Fibroblast of the aortic adventitia (primary cell): ENCODE measurements around the gene SMTNL1. TPM values are rescaled to one million over a fixed set of nuclear protein-coding genes. Genes with fewer than 3 reads are reported as not detected.

Experiments used
- DNase-seq: peaks from one replicate; pipeline ENCODE4 v3.0.0-alpha.2; 2010; ENCODE audit warnings: low read depth
- H3K4me3 ChIP-seq: 2 replicates; pipeline ENCODE4 v1.5.1; 2011; ENCODE audit warnings: low read depth, mild to moderate bottlenecking, control low read depth, low read length, moderate library complexity
- CTCF ChIP-seq: IDR thresholded peaks from 2 replicates; pipeline ENCODE4 v1.5.1; 2011; ENCODE audit warnings: mild to moderate bottlenecking, low read length, control low read depth, inconsistent platforms; ENCODE audit not compliant: insufficient read depth
- total RNA-seq: library from RNA; depleted of rRNA; stranded (reverse); fragments of >200 nt; gene quantifications from 2 replicates; pipeline ENCODE4 v1.2.3, GENCODE V29; 2012; ENCODE audit warnings: low replicate concordance

Gene SMTNL1, protein sequence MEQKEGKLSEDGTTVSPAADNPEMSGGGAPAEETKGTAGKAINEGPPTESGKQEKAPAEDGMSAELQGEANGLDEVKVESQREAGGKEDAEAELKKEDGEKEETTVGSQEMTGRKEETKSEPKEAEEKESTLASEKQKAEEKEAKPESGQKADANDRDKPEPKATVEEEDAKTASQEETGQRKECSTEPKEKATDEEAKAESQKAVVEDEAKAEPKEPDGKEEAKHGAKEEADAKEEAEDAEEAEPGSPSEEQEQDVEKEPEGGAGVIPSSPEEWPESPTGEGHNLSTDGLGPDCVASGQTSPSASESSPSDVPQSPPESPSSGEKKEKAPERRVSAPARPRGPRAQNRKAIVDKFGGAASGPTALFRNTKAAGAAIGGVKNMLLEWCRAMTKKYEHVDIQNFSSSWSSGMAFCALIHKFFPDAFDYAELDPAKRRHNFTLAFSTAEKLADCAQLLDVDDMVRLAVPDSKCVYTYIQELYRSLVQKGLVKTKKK
- total RNA-seq: not detected in 2 replicates

GRCh38 chr11:57536947-57537619 lies at the start of gene SMTNL1:
Gene SMTNL1, plus strand, starts transcription at chr11:57537595. Its CDS starts 5,048 bp downstream, at chr11:57542643.
- H3K4me3 ChIP-seq: no peak within 1 kb of the TSS
- TF ChIP-seq CTCF: no peak
- no peak for DNase-seq

- TF ChIP-seq CTCF: no peak
Measured at GRCh38 chr11:57487920-57488659, 49.3 kb upstream of the SMTNL1 start.

GRCh38 chr11:57490456-57491248 lies 46.7 kb upstream of the SMTNL1 start:
- no peak overlapping the region for H3K4me3 ChIP-seq
- DNase-seq: peak; percentile 44
- no peak for TF ChIP-seq CTCF

More at GRCh38 chr11:57487920-57488659, 49.3 kb upstream of the SMTNL1 start:
- no peak overlapping the region for H3K4me3 ChIP-seq
- no peak for DNase-seq

DNA sequence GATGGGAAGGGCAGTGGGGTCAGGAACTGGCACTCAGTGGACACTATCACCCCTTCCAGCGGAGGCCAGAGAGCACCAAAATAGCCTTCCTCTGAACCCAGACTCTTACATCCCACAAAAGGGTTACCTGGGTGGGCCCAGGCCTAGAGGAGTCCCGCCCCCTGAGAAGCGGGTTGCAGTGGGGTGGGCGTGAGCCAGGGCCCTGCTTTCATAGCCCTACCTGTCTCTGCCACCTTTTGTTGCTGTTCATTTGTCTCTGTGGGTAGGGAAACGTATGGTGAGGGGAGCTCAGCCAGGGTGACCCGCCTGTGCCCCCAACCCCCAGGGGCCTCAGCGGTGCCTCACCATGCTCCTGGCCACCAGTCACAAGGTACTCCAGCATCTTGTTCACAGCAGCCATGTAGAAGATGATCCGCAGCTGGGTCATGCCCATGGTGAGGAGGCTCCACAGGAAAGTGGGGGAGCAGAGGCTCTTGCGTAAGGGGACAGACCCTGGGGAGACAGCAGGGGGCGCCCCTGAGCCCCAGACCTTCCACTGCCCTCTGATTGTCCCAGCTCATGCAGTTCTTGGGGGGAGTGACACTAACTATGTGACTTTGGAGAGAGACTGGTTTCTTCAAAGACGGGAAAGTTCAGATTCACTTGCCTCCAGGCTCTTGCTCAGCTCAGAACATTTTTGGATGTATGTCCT lies 45.9 kb upstream of the SMTNL1 start:
- TF ChIP-seq CTCF: peak; percentile 69
- H3K4me3 ChIP-seq: no peak overlapping the region
- DNase-seq: no peak

DNA sequence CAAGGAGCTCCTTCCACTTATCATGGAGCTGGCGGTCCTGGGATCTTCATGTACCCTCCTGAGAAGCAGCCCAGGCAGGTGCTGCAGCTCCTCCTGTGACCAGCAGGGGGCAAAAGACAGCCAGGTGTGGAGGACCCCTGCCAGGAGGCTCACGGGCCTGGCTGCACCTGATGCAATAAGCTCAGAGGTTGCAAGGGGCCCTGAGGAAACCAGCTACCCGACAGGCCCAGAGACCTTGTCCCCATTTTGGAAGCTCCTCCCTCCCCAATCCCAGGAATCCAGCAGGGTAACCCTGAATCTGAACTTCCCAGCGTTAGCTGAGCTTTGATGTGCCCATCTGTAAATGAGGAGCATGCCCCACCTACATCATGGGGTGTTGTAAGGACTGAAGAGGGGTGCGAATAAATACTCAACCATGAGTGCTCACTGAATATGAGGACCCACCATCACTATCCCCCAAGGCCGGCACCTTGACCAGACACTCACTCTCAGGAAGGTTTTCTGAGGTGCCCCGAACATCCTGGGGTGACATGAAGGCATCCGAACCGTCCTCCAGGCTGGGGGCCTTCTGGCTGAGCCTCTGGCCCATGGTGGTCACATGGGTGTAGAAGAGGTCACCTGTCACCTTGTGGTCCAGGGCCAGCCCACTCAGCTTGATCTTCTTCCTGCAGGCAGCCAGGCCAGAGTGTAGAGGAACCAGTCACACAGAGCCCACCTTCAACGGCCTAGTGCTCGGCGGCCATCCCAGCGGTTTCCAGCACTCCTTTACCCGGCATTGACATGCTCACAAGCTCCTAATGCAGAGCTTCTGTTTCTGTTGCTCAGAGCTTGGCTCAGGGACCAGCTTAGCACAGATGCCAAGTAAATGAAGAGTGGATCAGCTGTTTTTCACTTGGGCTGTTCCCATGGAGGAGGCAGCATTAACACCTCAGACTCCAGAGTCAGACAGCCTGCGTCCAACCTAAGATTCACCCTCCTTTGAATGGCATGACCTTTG lies 43.6 kb upstream of the SMTNL1 start:
- no peak for DNase-seq
- peak; percentile 92 for TF ChIP-seq CTCF

More for the DNA sequence above, 43.6 kb upstream of the SMTNL1 start:
- H3K4me3 ChIP-seq: no peak overlapping the region
